NB4 (cell line): ENCODE measurements around the gene INPP5A.
"Not testable (repeated sequence)": the region's sequence is repeated elsewhere in the genome, so short reads cannot be mapped to it uniquely, and the experiment has no call there.

ENCODE experiments used
- DNase-seq: peaks from one replicate; pipeline ENCODE4 v3.0.0; 2010; ENCODE audit warnings: low read depth
- H3K4me3 ChIP-seq: one replicate; pipeline ENCODE4 v1.5.1; 2011; ENCODE audit warnings: mild to moderate bottlenecking, low read depth, low read length, moderate library complexity
- MYC ChIP-seq: IDR thresholded peaks from 2 replicates; pipeline ENCODE4 v1.6.1; 2011; ENCODE audit warnings: low read depth, low read length
- POLR2A ChIP-seq: IDR thresholded peaks from 2 replicates; pipeline ENCODE4 v1.6.1; 2011; ENCODE audit warnings: mild to moderate bottlenecking; ENCODE audit not compliant: insufficient read length; ENCODE audit errors: extremely low read depth
- TF ChIP-seq, protein P1 (sequence below): IDR thresholded peaks from one replicate; pipeline ENCODE4 v1.5.1; 2012; ENCODE audit warnings: low read depth, low read length
- TF ChIP-seq, protein P2 (sequence below): IDR thresholded peaks from 2 replicates; pipeline ENCODE4 v1.6.1; 2011; ENCODE audit warnings: low read depth, low read length

INPP5A gene

DNA sequence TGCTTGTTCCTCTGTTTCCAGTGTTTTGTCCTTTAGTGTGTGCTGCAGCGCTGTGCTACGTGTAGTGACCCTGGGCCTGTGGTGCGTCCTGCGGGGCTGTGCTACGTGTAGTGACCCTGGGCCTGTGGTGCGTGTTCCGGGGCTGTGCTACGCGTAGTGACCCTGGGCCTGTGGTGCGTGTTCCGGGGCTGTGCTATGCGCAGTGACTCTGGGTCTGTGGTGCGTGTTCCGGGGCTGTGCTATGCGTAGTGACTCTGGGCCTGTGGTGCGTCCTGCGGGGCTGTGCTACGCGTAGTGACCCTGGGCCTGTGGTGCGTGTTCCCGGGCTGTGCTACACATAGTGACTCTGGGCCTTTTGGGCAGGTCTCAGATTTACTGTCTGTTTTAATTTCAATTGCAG, 60.1 kb downstream of the INPP5A start:
- H3K4me3 ChIP-seq: no peak overlapping the region
- no peak for TF ChIP-seq POLR2A
- TF ChIP-seq, protein P1, sequence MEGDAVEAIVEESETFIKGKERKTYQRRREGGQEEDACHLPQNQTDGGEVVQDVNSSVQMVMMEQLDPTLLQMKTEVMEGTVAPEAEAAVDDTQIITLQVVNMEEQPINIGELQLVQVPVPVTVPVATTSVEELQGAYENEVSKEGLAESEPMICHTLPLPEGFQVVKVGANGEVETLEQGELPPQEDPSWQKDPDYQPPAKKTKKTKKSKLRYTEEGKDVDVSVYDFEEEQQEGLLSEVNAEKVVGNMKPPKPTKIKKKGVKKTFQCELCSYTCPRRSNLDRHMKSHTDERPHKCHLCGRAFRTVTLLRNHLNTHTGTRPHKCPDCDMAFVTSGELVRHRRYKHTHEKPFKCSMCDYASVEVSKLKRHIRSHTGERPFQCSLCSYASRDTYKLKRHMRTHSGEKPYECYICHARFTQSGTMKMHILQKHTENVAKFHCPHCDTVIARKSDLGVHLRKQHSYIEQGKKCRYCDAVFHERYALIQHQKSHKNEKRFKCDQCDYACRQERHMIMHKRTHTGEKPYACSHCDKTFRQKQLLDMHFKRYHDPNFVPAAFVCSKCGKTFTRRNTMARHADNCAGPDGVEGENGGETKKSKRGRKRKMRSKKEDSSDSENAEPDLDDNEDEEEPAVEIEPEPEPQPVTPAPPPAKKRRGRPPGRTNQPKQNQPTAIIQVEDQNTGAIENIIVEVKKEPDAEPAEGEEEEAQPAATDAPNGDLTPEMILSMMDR: no peak
- DNase-seq: no peak

DNA sequence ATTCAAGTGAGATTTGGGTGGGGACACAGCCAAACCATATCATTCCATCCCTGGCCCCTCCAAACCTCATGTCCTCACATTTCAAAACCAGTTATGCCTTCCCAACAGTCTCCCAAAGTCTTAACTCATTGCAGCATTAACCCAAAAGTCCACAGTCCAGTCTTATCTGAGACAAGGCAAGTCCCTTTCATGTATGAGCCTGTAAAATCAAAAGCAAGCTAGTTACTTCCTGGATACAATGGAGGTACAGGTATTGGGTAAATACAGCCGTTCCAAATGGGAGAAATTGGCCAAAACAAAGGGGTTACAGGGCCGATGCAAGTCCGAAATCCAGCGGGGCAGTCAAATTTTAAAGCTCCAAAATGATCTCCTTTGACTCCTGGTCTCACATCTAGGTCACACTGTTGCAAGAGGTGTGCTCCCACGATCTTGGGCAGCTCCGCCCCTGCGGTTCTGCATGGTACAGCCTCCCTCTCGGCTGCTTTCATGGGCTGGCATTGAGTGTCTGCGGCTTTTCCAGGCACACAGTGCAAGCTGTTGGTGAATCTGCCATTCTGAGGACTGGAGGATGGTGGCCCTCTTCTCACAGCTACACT, 61.5 kb downstream of the INPP5A start:
- not testable (repeated sequence) for H3K4me3 ChIP-seq, DNase-seq

DNA sequence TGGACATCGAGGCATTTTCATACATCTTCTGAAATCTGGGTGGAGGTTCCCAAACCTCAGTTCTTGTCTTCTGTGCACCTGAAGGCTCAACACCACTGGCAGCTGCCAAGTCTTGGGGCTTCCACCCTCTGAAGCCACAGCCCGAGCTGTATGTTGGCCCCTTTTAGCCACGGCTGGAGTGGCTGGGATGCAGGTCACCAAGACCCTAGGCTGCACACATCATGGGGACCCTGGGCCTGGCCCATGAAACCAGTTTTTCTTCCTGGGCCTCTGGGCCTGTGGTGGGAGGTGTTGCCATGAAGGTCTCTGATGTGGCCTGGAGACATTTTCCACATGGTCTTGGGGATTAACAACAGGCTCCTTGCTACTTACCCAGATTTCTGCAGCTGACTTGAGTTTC, 62.1 kb downstream of the INPP5A start:
- DNase-seq: no peak
- TF ChIP-seq, protein P1: no peak
- TF ChIP-seq, protein P2, sequence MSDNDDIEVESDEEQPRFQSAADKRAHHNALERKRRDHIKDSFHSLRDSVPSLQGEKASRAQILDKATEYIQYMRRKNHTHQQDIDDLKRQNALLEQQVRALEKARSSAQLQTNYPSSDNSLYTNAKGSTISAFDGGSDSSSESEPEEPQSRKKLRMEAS: no peak
- TF ChIP-seq MYC: no peak
- TF ChIP-seq POLR2A: no peak
- no peak overlapping the region for H3K4me3 ChIP-seq

DNA sequence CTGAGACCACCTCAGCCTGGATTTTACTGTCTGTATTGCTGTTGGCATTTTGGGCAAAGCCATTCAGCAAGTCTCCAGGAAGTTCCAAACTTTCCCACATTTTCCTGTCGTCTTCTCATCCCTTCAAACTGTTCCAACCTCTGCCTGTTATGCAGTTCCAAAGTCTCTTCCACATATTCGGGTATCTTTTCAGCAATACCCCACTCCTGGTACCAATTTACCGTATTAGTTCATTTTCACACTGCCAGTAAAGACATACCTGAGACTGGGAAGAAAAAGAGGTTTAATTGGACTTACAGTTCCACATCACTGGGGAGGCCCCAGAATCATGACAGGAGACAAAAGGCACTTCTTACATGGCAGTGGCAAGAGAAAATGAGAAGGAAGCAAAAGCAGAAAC, 62.8 kb downstream of the INPP5A start:
- H3K4me3 ChIP-seq: no peak overlapping the region
- DNase-seq: no peak
- TF ChIP-seq MYC: no peak
- TF ChIP-seq POLR2A: no peak
- TF ChIP-seq, protein P1: no peak
- TF ChIP-seq, protein P2: no peak

DNA sequence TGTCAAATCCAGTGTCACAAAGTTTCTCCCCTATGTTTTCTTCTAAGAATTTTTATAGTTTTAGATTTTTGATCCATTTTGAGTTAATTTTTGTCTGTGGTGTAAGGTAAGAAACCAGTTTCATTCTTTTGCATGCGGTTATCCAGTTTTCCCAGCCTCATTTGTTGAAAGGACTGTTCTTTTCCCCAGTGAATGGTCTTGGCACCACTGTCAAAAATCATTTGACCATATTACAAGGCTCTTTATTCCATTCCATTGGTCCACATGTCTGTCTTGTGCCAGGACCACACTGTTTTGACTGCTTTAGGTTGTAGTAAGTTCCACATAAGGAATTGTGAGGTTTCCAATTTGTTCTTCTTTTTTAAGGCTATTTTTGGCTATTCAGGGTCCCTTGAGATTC, 64.0 kb downstream of the INPP5A start:
- no peak for DNase-seq
- no peak overlapping the region for H3K4me3 ChIP-seq
- TF ChIP-seq, protein P1: no peak
- no peak for TF ChIP-seq POLR2A
- TF ChIP-seq, protein P2: no peak
- no peak for TF ChIP-seq MYC

DNA sequence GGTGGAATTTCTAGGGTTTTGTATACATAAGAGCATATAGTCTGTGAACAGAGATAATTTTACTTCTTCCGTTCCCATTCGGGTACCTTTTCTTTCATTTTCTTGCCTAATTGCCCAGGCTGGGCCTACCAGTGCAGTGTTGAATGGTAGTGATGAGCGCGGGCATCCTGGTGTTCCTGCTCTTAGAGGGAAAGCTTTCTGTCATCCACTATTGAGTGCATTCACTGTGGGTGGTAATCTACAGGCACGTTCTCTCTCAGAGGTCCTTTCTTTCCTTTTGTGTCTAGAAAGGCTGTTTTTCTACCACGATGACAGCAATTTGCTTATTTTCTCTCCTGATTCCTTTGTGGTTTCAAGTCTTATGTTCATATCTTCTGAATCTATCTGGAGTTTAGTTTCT, 65.0 kb downstream of the INPP5A start:
- DNase-seq: no peak
- TF ChIP-seq MYC: no peak
- TF ChIP-seq, protein P1: no peak
- TF ChIP-seq, protein P2: no peak
- no peak for TF ChIP-seq POLR2A
- H3K4me3 ChIP-seq: no peak overlapping the region
